Erythroblast (primary cell): ENCODE data around the gene GAPVD1.
"Not testable (repeated sequence)": the region's sequence is repeated elsewhere in the genome, so short reads cannot be mapped to it uniquely, and the experiment has no call there.

ENCODE experiments used
- DNase-seq, 2 experiments: peaks; one replicate each; lab custom pipeline; 2025; lab: John Stamatoyannopoulos, UW
- GATA1 ChIP-seq: IDR thresholded peaks from 2 replicates; pipeline ENCODE4 v1.6.1; 2011; ENCODE audit warnings: low read depth, mild to moderate bottlenecking, control low read depth, low read length, moderate library complexity
- POLR2A ChIP-seq: IDR thresholded peaks from 2 replicates; pipeline ENCODE4 v1.6.1; 2011; ENCODE audit warnings: mild to moderate bottlenecking, low read length

Gene GAPVD1

GRCh38 chr9:125379208-125379607 lies 117.6 kb downstream of the GAPVD1 start:
- DNase-seq = no peak
- TF ChIP-seq POLR2A = no peak
- no peak for TF ChIP-seq GATA1

DNA sequence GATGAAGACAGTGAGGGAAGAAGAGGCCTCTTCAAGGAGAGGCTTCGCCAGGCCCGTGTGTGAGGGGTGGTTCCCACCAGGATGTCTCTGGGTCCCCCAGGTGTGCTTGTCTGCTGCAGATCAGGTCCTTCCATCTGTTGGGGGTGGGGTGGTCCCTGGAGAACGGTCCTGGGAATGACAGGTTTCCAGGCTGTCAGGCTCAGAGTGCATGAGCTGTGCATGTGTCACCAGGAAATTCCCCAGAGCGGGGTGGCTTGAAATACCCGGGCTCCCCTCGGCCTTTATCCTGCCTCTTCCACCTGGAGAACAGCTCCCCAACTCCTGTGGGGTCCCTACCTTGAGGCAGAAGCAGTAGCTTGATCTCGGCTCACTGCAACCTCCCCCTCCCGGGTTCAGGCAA lies 118.8 kb downstream of the GAPVD1 start:
- TF ChIP-seq GATA1 = no peak
- no peak for DNase-seq

DNA sequence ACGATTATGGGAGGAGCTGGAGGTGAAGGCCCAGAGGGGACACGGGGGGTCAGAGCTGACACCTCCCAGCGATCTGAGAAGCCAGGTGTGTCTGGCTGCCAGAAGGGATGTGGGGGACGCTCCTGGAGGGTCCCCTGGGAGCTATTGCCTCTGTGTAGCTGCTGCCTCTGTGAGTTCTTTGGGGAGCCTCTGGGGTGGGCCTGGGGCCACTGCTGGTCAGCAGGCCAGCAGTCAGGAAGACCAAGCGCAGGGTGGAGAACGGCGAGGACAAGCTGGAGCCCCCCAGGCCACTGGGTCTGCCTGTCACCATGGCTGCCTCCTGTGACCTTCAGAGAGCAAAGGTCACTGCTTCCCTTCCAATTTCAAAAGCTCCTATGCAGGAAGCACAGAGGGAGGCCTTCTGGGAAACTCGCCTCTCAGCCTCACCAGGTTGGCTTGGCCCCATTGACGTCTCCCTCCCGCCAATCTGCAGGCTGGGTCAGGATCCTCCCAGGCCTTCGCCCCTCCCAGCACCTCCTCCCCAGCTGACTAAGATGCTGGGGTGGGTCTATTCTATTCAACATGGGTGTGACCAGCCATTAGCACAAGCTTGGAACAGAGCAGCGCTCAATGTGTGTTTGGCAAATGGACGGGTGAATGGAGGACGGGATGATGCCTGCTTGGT lies 126.4 kb downstream of the GAPVD1 start:
- no peak for DNase-seq
- no peak for TF ChIP-seq POLR2A
- TF ChIP-seq GATA1 = no peak

DNA sequence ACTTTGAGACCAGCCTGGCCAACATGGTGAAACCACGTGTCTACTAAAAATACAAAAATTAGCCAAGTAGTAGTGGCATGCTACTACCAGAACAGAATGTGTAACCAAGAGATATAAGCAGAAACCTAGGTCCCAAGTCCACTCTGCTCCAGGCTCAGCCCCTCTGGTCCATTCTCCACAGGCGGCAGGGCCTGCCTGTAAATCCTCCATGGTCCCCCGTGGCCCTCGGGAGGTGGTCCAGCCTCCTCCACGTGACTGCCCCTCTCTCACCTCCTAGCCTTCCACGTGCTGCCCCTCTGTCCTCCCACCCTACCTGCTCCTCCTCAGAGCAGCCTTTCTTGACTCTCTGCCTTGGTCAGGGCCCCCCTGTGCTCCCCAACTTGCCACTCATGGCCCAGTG lies 127.4 kb downstream of the GAPVD1 start:
- no peak for DNase-seq
- TF ChIP-seq GATA1 = no peak
- no peak for TF ChIP-seq POLR2A

- DNase-seq = no peak
- no peak for TF ChIP-seq GATA1
- no peak for TF ChIP-seq POLR2A
Measured at GRCh38 chr9:125391704-125392103, 130.1 kb downstream of the GAPVD1 start.

DNA sequence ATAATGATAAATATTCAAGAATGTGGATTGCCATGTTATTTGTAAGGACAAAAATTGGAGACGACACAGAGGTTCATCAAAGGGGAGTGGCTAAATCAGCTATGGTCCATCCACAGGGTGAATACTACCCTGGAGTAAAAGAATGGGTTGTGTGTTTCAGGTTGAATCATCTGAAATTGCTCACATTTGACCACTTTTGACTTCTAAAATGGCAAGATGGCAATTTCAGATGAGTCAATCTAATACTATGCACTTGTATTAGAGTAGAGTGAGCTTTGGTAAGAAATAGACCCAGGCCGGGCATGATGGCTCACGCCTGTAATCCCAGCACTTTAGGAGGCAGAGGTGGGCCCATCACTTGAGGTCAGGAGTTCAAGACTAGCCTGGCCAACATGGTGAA lies 131.8 kb downstream of the GAPVD1 start:
- TF ChIP-seq POLR2A (no peak), GATA1 (no peak)

DNA sequence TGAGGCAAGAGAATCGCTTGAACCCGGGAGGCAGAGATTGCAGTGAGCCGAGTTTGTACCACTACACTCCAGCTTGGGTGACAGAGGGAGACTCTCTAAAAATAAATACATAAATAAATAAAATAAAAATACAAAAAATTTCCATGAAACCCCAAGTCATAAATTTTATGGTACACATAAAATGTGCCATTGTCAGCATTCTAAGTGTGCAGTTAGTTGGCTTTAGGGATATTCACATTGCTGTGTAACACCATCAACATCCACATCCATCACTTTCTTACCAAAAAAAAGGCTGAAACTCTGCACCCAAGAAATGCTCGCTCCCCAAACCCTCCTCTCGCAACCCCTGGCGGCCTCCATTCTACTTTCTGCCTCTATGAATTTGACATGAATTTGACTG lies 135.2 kb downstream of the GAPVD1 start:
- TF ChIP-seq POLR2A (no peak), GATA1 (no peak)
- no peak for DNase-seq

More for the DNA sequence above, 131.8 kb downstream of the GAPVD1 start:
- no peak for DNase-seq

- DNase-seq = no peak
- no peak for TF ChIP-seq POLR2A
- no peak for TF ChIP-seq GATA1
Measured at GRCh38 chr9:125397736-125398135, 136.1 kb downstream of the GAPVD1 start.

DNA sequence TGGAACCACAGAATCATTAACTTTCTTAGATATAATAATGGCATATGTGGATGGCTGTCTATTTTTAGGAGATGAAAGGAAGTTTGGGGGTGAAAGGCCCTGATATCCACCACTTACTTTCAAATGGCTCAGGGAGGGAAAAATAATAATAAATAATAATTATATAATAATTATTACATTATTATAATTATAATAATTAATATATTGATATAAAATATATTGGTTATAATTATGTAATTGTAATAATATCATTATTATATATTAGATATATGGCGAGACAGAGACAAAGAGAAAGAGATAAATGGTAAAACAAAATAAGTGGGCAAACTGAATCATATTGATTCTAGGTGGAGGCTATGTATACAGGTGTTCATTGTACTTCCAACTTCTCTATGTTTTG lies 136.6 kb downstream of the GAPVD1 start:
- no peak for TF ChIP-seq GATA1
- TF ChIP-seq POLR2A = no peak
- no peak for DNase-seq

- DNase-seq = peak in 1 of 2 experiments; percentile 12
- no peak for TF ChIP-seq POLR2A
- TF ChIP-seq GATA1 = no peak
Measured at GRCh38 chr9:125399165-125399564, 137.5 kb downstream of the GAPVD1 start.

DNA sequence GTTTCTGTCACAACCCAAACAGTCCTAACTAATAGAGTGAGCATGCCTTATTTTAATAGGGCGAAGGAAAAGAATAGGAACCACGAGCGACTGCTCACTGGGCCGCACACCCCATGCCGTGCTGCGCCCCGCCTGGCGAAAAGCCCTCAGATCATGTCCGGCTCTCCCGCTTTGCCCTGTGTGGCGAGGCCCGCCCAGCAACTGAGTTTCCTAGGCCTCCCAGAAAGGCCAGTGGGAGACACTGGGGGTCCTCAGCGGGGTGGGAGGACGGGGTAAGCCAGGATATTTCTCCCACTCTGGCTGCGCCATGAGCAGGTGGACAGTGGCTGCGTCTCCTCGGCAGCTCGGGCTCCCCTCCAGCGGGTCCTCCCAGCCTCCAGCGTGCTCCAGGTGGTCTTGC lies 138.0 kb downstream of the GAPVD1 start:
- DNase-seq = no peak
- no peak for TF ChIP-seq POLR2A
- TF ChIP-seq GATA1 = no peak

- not testable (repeated sequence) for DNase-seq
Measured at GRCh38 chr9:125400232-125400631, 138.6 kb downstream of the GAPVD1 start.

DNA sequence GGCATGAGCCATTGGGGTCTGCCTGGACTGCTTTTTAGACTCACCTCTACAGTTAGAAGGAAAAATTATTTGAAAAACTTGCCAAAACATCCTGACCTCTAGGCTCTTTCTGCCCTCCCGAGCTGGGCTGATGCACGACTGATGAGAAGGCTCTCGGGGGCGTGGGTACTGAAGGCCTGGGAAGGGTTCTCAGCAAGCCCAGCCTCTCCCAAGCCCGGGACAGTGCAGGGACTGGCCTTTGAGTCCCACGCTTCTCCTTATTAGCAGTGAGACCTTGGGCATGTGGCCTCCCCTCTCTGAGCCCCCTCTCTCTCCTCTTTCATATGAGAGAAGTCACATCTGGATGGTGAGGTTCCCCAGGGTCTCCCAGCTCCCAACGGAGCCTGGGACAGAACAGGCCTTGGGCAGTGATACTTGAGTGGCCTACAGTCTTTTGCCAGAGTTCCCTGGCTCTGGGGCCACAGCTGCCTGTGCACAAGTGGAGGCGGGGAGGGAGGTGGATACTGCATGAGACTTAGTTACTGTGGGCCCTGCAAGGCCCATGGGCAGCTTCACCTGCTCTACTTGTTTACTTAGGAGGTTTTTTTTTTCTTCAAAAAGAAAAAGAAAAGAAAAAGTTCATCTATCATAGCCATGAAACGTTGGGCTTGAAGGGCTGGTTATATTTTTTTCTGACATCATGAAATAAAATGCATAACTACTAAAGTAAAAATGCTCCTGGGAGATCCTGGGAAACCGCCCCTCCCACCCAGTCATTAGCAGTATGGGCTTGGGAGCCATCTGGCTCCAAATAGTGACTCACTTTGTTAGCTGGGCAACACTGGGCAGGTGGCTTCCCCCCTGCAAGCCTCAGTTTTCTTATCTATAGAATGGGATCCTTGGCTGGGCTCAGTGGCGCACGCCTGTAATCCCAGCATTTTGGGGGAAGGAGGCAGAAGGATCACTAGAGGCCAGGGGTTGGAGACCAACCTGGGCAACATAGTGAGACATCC lies 139.4 kb downstream of the GAPVD1 start:
- no peak for TF ChIP-seq GATA1
- TF ChIP-seq POLR2A = no peak
- no peak for DNase-seq

DNA sequence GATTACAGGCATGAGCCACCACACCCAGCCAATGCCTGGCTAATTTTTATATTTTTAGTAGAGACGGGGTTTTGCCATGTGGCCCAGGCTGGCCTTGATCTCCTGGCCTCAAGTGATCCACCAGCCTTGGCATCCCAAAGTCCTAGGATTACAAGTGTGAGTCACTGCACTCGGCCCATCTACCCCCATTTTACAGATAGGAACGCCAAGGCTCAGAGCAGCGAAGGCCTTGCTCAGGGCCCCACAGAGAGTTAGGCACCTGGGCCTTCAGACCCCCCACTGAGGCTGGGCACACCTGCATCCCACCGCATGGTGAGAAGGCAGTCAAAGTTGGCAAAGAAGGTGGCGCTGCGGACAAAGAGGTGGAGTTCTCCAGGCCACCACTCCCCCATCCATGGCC lies 143.1 kb downstream of the GAPVD1 start:
- TF ChIP-seq GATA1 (no peak), POLR2A (no peak)

More for the DNA sequence above, 143.1 kb downstream of the GAPVD1 start:
- DNase-seq = no peak
